B cell (primary cell): Measurements from ENCODE around the gene KLHL36. TPM values are rescaled to one million over a fixed set of nuclear protein-coding genes. Genes with fewer than 3 reads are reported as not detected.

Source experiments
- ATAC-seq: fragments of 200-7000 bp; cut with Tn5 transposase; one replicate; pipeline ENCODE4 v1.10.0; 2021; ENCODE audit warnings: low read depth, mild to moderate bottlenecking, moderate number of reproducible peaks, moderate library complexity
- CTCF ChIA-PET: fragments of 350-600 bp; sonication (Branson Sonifier 250); formaldehyde crosslinking; loops from one replicate; lab custom pipeline; 2021; ENCODE audit warnings: antibody characterized with exemption, inconsistent platforms; lab: Charles Lee
- POLR2A ChIA-PET: fragments of 350-600 bp; sonication (Branson Sonifier 250); formaldehyde crosslinking; loops from one replicate; lab custom pipeline; 2021; ENCODE audit warnings: antibody characterized with exemption; lab: Charles Lee
- DNase-seq: peaks from one replicate; pipeline ENCODE4 v3.0.0; 2013
- H2AFZ ChIP-seq: 2 replicates; pipeline ENCODE4 v1.6.1; 2012; ENCODE audit warnings: mild to moderate bottlenecking, low read depth, low read length; ENCODE audit not compliant: insufficient read depth, poor library complexity, severe bottlenecking
- H3K27ac ChIP-seq, 2 donors: 1 replicate in 1 of 2; 2 replicates in 1 of 2; pipeline ENCODE4 v1.5.1; 2012 to 2013; ENCODE audit warnings: low read length in 2 of 2, mild to moderate bottlenecking in 2 of 2, moderate library complexity in 1 of 2
- H3K27me3 ChIP-seq, 4 experiments: fragments of 200-600 bp in 1 of 4; sonication (generic) in 1 of 4; replicated peaks in 1 of 4; 1 replicate in 2 of 4; 2 replicates in 2 of 4; pipeline versions ENCODE4 v1.6.1 to v1.7.0; 2013 to 2016; ENCODE audit warnings: low read length in 3 of 4, mild to moderate bottlenecking in 2 of 4, mixed read lengths in 1 of 4, moderate library complexity in 1 of 4; ENCODE audit not compliant: insufficient read depth in 4 of 4, control insufficient read depth in 3 of 4; ENCODE audit errors: control extremely low read depth in 1 of 4
- H3K36me3 ChIP-seq, 2 experiments: replicated peaks in 1 of 2; 1 replicate in 1 of 2; 2 replicates in 1 of 2; pipeline versions ENCODE4 v1.6.1 to v1.7.1; 2013; ENCODE audit warnings: low read length in 1 of 2; ENCODE audit not compliant: insufficient read depth in 2 of 2, control insufficient read depth in 1 of 2; ENCODE audit errors: control extremely low read depth in 1 of 2, extremely low read depth in 1 of 2
- H3K4me1 ChIP-seq, 2 donors: fragments of 200-600 bp in 1 of 2; sonication (generic) in 1 of 2; 1 replicate in 1 of 2; 2 replicates in 1 of 2; pipeline versions ENCODE4 v1.5.1 to v1.6.1; 2013 to 2017; ENCODE audit warnings: low read length in 2 of 2; ENCODE audit not compliant: control insufficient read depth in 2 of 2, insufficient read depth in 2 of 2
- H3K4me2 ChIP-seq: replicated peaks from 2 replicates; pipeline ENCODE3; 2012; ENCODE audit warnings: mild to moderate bottlenecking, low read depth, low read length; ENCODE audit not compliant: poor library complexity, severe bottlenecking
- H3K4me3 ChIP-seq, 5 experiments: fragments of 200-600 bp in 1 of 5; sonication (generic) in 1 of 5; 1 replicate in 3 of 5; 2 replicates in 2 of 5; pipeline versions ENCODE4 v1.5.1 to v1.7.0; 2011 to 2016; ENCODE audit warnings: low read length in 4 of 5, mild to moderate bottlenecking in 4 of 5, low read depth in 2 of 5, control low read depth in 1 of 5, moderate library complexity in 1 of 5; ENCODE audit not compliant: insufficient read depth in 1 of 5; ENCODE audit errors: control extremely low read depth in 1 of 5, extremely low read depth in 1 of 5
- H3K79me2 ChIP-seq: fragments of 200-600 bp; sonication (generic); one replicate; pipeline ENCODE4 v1.6.0; 2016; ENCODE audit warnings: low read length; ENCODE audit not compliant: control insufficient read depth, insufficient read depth
- H3K9ac ChIP-seq: fragments of 200-600 bp; sonication (generic); 2 replicates; pipeline ENCODE4 v1.6.1; 2017; ENCODE audit warnings: mild to moderate bottlenecking, low read length, moderate library complexity
- H3K9me3 ChIP-seq, 3 donors: one replicate each; pipeline versions ENCODE4 v1.6.1 to v1.7.1; 2013; ENCODE audit warnings: low read length in 2 of 3; ENCODE audit not compliant: control insufficient read depth in 2 of 3, insufficient read depth in 1 of 3; ENCODE audit errors: control extremely low read depth in 1 of 3
- H4K20me1 ChIP-seq: 2 replicates; pipeline ENCODE4 v1.6.0; 2012; ENCODE audit warnings: mild to moderate bottlenecking, low read length; ENCODE audit not compliant: insufficient read depth, control insufficient read depth, poor library complexity, severe bottlenecking
- H3K27ac Mint-ChIP-seq: one replicate; pipeline ENCODE4 v1.8.0; 2021; ENCODE audit warnings: mixed read lengths
- H3K27me3 Mint-ChIP-seq: one replicate; pipeline ENCODE4 v1.8.0; 2021; ENCODE audit warnings: mixed read lengths
- H3K4me1 Mint-ChIP-seq: one replicate; pipeline ENCODE4 v1.8.0; 2021; ENCODE audit warnings: mixed read lengths
- H3K4me3 Mint-ChIP-seq: one replicate; pipeline ENCODE4 v1.8.0; 2021; ENCODE audit warnings: mixed read lengths
- H3K9me3 Mint-ChIP-seq: one replicate; pipeline ENCODE4 v1.8.0; 2022; ENCODE audit warnings: mixed read lengths; ENCODE audit not compliant: insufficient read depth
- EZH2 ChIP-seq: IDR thresholded peaks from 2 replicates; pipeline ENCODE4 v1.6.1; 2012; ENCODE audit warnings: borderline replicate concordance, low read depth, mild to moderate bottlenecking, moderate library complexity, low read length; ENCODE audit not compliant: insufficient read depth, poor library complexity, severe bottlenecking
- WGBS: methylation state at CpG from one replicate; pipeline ENCODE4 v1.1.5; 2013; ENCODE audit warnings: missing lambda C conversion rate; ENCODE audit not compliant: insufficient coverage; 5-methylcytosine and 5-hydroxymethylcytosine counted together
- intact Hi-C: fragments of 100-400 bp; cut with micrococcal nuclease; formaldehyde crosslinking; loops from one replicate; pipeline ENCODE4 v1.10.0; 2022
- polyA plus RNA-seq: library from polyadenylated mRNA; depleted of rRNA; stranded (reverse); fragments of >200 nt; gene quantifications from 2 replicates; pipeline ENCODE4 v1.2.3, GENCODE V29; 2012
- total RNA-seq, 2 donors: library from RNA; stranded (reverse); fragments of 120-200 nt in 1 of 2; gene quantifications; 1 replicate in 1 of 2; 2 replicates in 1 of 2; pipeline versions ENCODE4 v1.2.3 to v1.2.4, GENCODE V29; 2013 to 2022
- TF ChIP-seq, protein P1 (sequence below): fragments of 200-600 bp; IDR thresholded peaks from one replicate; pipeline ENCODE4 v1.8.0; 2022; ENCODE audit warnings: antibody characterized with exemption, mild to moderate bottlenecking

The KLHL36 gene
- total and polyA plus RNA-seq, 2 donors (not counting 1 experiment from before 2014, with no cell fraction given), result 90.3 to 135 TPM

GRCh38 chr16:84654238-84654637 is 5.9 kb downstream of the KLHL36 start:
- POLR2A ChIA-PET, result interaction anchor here (1.2 kb wide), 1 partner anchor 10 kb away, joined by 3 read pairs; no protein-coding TSS in a partner anchor
- peaks cover 61% of the 10 kb centered on the region for H4K20me1 ChIP-seq
- H3K9me3 ChIP-seq, result peaks cover 0 to 5% (median 0%) of the 10 kb centered on the region in 3 donors
- no peak overlapping the region for H3K4me3 ChIP-seq
- no peak for DNase-seq
- H3K9me3 Mint-ChIP-seq, result no peaks in the 10 kb centered on the region
- intact Hi-C loops, result no loop called here
- no peak for ATAC-seq
- H2AFZ ChIP-seq, result no peak overlapping the region
- no peaks in the 10 kb centered on the region for H3K27me3 ChIP-seq
- peaks cover 50% of the 10 kb centered on the region for H3K4me1 Mint-ChIP-seq
- no peak overlapping the region for H3K4me3 Mint-ChIP-seq
- TF ChIP-seq, protein P1, sequence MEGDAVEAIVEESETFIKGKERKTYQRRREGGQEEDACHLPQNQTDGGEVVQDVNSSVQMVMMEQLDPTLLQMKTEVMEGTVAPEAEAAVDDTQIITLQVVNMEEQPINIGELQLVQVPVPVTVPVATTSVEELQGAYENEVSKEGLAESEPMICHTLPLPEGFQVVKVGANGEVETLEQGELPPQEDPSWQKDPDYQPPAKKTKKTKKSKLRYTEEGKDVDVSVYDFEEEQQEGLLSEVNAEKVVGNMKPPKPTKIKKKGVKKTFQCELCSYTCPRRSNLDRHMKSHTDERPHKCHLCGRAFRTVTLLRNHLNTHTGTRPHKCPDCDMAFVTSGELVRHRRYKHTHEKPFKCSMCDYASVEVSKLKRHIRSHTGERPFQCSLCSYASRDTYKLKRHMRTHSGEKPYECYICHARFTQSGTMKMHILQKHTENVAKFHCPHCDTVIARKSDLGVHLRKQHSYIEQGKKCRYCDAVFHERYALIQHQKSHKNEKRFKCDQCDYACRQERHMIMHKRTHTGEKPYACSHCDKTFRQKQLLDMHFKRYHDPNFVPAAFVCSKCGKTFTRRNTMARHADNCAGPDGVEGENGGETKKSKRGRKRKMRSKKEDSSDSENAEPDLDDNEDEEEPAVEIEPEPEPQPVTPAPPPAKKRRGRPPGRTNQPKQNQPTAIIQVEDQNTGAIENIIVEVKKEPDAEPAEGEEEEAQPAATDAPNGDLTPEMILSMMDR, result no peak
- TF ChIP-seq EZH2, result no peak
- H3K27me3 Mint-ChIP-seq, result no peaks in the 10 kb centered on the region
- H3K4me2 ChIP-seq, result no peak overlapping the region
- peaks cover 29 to 38% of the 10 kb centered on the region in 2 donors for H3K4me1 ChIP-seq
- H3K79me2 ChIP-seq, result peaks cover 74% of the 10 kb centered on the region
- CTCF ChIA-PET, result interaction anchor here (0.7 to 2.2 kb wide), 6 partner anchors 18 to 476 kb away, joined by 3 to 8 read pairs (median 4); no protein-coding TSS in a partner anchor
- 93% methylated on average over 2 of the region's 3 CpGs for WGBS
- H3K27ac Mint-ChIP-seq, result no peak overlapping the region
- H3K27ac ChIP-seq, result no peak overlapping the region
- H3K9ac ChIP-seq, result no peak overlapping the region
- peaks cover 11 to 61% of the 10 kb centered on the region in 2 experiments for H3K36me3 ChIP-seq

GRCh38 chr16:84654998-84655397 is 6.7 kb downstream of the KLHL36 start:
- H3K27ac Mint-ChIP-seq, result peak overlapping the region; percentile 50
- intact Hi-C loops, result no loop called here
- Histone ChIP-seq H2AFZ (no peak overlapping the region), H4K20me1 (peaks cover 57% of the 10 kb centered on the region), H3K4me3 (no peak overlapping the region), H3K36me3 (peaks cover 14 to 69% of the 10 kb centered on the region in 2 experiments), H3K27me3 (no peaks in the 10 kb centered on the region), H3K27ac (peak overlapping the region in 1 of 2 donors; percentile 50), H3K79me2 (peaks cover 71% of the 10 kb centered on the region), H3K9ac (no peak overlapping the region), H3K9me3 (peaks cover 0 to 5% (median 0%) of the 10 kb centered on the region in 3 donors), H3K4me1 (peaks cover 22 to 31% of the 10 kb centered on the region in 2 donors), H3K4me2 (no peak overlapping the region)
- POLR2A ChIA-PET, result no interaction called here
- H3K4me3 Mint-ChIP-seq, result no peak overlapping the region
- no peak for TF ChIP-seq EZH2
- TF ChIP-seq, protein P1, result no peak
- CTCF ChIA-PET, result interaction anchor here (1.0 to 2.2 kb wide), 5 partner anchors 17 to 84 kb away, joined by 3 to 8 read pairs (median 4); no protein-coding TSS in a partner anchor
- WGBS, result 78% methylated on average over 6 of the region's 6 CpGs
- no peaks in the 10 kb centered on the region for H3K9me3 Mint-ChIP-seq
- H3K27me3 Mint-ChIP-seq, result no peaks in the 10 kb centered on the region
- ATAC-seq, result no peak
- H3K4me1 Mint-ChIP-seq, result peaks cover 44% of the 10 kb centered on the region
- DNase-seq, result no peak
